ENCODE results near the gene TTLL6. TPM values are rescaled to one million over a fixed set of nuclear protein-coding genes. Genes with fewer than 3 reads are reported as not detected.

Gene TTLL6
- total and polyA plus RNA-seq, 11 donors: 0.07 to 0.55 (median 0.15) TPM; not detected in 8

DNA sequence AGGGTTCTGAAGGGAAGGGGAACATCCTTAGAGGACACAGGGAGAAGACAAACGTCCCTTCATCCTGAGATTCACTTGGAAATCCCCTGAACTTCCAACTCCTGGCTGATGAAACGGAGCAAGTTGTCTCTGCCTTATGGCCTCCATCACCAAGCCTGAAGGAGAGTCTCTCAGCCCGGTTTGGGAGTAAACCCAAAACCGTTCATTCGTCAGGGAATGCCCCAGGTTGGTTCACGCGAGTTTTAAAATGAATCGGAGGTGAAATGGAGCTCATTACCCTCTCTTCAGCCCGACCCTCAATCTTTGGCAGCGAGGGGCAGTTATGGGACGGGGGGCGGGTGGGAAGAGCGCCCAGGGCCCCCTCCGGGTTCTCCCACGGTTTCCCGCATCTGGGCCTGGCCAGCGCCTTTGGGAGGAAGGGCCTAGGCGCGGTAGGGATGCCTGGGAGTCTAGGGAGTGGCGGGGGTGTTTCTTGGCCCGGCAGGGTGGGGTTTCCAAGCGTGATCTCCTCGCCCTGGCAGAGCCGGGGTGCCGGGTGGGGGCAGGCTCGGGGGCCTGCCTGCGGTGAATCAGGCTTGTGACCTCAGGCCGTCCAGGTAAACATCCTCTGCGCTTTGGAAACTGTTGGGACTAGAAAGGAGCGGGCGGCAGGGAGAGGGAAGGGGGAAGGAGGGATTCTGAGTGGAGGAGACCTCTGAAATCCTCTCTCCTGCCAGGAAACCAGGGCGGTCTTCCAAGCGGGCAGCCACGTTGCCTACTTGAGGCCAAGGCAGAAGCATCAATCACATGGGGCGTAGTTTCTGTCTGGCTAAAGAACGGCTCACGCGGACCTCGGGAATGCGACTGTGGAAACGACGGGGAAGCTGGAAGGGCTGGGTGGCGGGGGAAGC lies 64.4 kb downstream of the TTLL6 start:
- DNase-seq: no peak
- Histone ChIP-seq H3K9me3 (no peaks in the 10 kb centered on the region), H3K4me3 (no peak overlapping the region), H3K27me3 (peaks cover 64 to 100% (median 100%) of the 10 kb centered on the region in 9 donors), H3K4me1 (peaks cover 0 to 35% (median 0%) of the 10 kb centered on the region in 12 donors), H3K27ac (no peak overlapping the region), H3K36me3 (no peaks in the 10 kb centered on the region)
- intact Hi-C loops (cut with DNase I): no loop called here
- TF ChIP-seq CTCF (IDR thresholded peaks at IDR 0.05) (no peak), POLR2A (IDR thresholded peaks at IDR 0.05) (no peak)
- WGBS, 4 donors: 2 to 5% (median 4%) methylated on average over 33 to 43 of the region's 43 CpGs
- ATAC-seq: no peak

DNA sequence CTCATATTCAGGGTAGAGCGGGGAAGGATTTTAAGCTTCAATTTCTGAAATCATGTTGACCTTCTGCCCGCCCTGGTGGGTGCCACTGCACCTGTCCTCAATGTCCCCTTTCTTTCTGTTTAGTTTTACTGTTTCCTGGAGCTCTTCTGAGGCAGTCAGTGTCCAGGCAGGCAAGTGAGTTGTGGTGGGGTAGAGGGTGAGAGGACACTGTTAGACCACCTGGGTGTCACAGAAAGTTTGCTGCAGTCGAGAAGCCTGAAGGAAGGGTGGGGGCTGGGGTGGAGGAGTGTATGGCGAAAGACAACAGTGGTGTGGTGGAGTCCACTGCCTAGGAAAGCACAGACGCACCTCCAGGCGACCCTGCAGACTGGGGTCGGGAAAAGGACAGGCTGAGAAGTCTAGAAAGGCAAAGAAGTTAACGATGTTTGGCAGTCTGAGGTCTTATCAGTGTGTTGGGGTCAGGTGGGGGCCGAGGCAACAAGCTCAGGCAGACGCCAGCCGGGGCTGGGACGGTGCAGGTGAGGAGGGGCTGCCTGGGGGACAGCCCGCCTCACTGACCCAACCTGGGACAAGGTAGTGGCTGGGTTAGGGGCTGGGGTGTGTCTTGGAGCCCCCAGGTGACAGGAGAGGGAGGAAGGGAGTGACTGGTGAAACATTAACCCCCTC lies 65.2 kb downstream of the TTLL6 start:
- ATAC-seq: no peak
- intact Hi-C loops (cut with DNase I): no loop called here
- no peak overlapping the region for H3K4me3 ChIP-seq
- no peaks in the 10 kb centered on the region for H3K9me3 ChIP-seq
- no peak for DNase-seq
- H3K36me3 ChIP-seq: no peaks in the 10 kb centered on the region
- 5 to 7% (median 5%) methylated on average over 13 of the region's 13 CpGs for WGBS, 4 donors
- no peak for TF ChIP-seq CTCF (IDR thresholded peaks at IDR 0.05)
- no peak for TF ChIP-seq POLR2A (IDR thresholded peaks at IDR 0.05)
- H3K4me1 ChIP-seq: peaks cover 0 to 35% (median 0%) of the 10 kb centered on the region in 12 donors
- H3K27ac ChIP-seq: no peak overlapping the region
- H3K27me3 ChIP-seq: peaks cover 71 to 100% (median 100%) of the 10 kb centered on the region in 9 donors

DNA sequence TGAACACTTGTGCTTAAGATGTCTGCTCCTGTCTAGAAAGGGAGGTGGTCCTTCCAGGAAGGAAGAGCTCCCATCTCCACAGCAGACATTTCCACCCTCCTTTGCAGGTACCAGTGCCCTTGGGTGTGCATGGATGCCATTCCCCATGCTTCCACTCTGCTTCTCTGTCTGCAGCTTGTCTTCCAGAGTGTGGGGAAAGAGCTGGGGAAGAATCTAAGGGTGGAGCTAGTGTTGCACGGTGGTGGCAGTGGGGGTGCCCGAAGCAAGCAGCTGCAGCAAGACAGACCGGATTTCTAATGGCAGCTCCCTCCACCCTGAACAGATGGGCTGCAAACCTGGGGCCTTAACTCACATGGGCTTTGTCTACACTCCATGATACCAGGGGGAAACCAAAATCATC lies 65.9 kb downstream of the TTLL6 start:
- Histone ChIP-seq H3K4me1 (peaks cover 0 to 31% (median 0%) of the 10 kb centered on the region in 12 donors), H3K4me3 (no peak overlapping the region), H3K36me3 (no peaks in the 10 kb centered on the region), H3K27ac (no peak overlapping the region), H3K27me3 (peaks cover 75 to 100% (median 99%) of the 10 kb centered on the region in 9 donors), H3K9me3 (no peaks in the 10 kb centered on the region)
- no peak for DNase-seq
- WGBS, 4 donors: 0 to 4% (median 1%) methylated on average over 2 to 3 of the region's 3 CpGs
- intact Hi-C loops (cut with DNase I): no loop called here
- TF ChIP-seq CTCF (IDR thresholded peaks at IDR 0.05) (no peak), POLR2A (IDR thresholded peaks at IDR 0.05) (no peak)
- no peak for ATAC-seq
